ENCODE results near the gene TLE4.

TLE4 gene

GRCh38 chr9:79759460-79759859 lies 187.7 kb downstream of the TLE4 start:
- H3K4me1 Mint-ChIP-seq = no peaks in the 10 kb centered on the region
- H3K36me3 Mint-ChIP-seq (ENCODE audit: low read depth) = no peaks in the 10 kb centered on the region
- H3K27ac Mint-ChIP-seq = no peak overlapping the region
- H3K27me3 Mint-ChIP-seq (ENCODE audit: low read depth, poor library complexity) = peaks cover 11% of the 10 kb centered on the region
- H3K9me3 Mint-ChIP-seq = peaks cover 8% of the 10 kb centered on the region
- no peak for DNase-seq
- no peak for TF ChIP-seq CTCF (IDR thresholded peaks at IDR 0.05)
- no peak overlapping the region for H3K4me3 Mint-ChIP-seq

GRCh38 chr9:79762070-79762469 lies 190.3 kb downstream of the TLE4 start:
- H3K4me1 Mint-ChIP-seq = peaks cover 5% of the 10 kb centered on the region
- no peak for TF ChIP-seq CTCF (IDR thresholded peaks at IDR 0.05)
- no peak overlapping the region for H3K4me3 Mint-ChIP-seq
- no peaks in the 10 kb centered on the region for H3K36me3 Mint-ChIP-seq (ENCODE audit: low read depth)
- no peak overlapping the region for H3K27ac Mint-ChIP-seq
- DNase-seq = no peak
- peaks cover 17% of the 10 kb centered on the region for H3K27me3 Mint-ChIP-seq (ENCODE audit: low read depth, poor library complexity)
- H3K9me3 Mint-ChIP-seq = peaks cover 8% of the 10 kb centered on the region

DNA sequence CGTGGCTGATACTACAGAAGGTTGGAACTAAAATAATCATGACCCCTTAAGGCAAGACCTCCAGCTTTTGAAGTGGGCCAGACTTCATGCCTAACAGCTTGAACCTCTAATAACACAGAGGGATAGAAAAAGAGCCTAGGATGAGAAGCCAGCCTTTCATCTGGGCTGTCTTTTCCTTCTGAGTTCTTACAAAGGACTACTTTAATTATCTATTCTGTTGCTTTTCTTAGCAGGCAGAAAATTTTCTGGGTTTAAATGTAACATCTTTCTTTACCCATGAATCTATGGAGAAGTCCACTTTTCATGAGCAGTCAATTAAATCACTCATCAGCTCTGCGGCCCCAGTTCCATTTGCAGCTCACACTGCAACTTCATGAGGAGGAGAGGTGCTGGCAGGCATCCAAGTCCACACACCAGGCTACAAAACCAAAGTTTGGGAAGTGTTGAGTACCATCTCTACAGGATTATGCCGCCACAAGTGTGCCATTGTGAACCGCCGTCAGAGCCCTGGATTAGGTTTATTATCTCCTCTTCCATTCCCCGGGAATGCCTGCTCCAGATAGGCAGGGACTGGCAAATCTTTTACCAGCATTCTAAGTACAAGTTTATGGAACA lies 192.0 kb downstream of the TLE4 start:
- peaks cover 19% of the 10 kb centered on the region for H3K27me3 Mint-ChIP-seq (ENCODE audit: low read depth, poor library complexity)
- no peaks in the 10 kb centered on the region for H3K36me3 Mint-ChIP-seq (ENCODE audit: low read depth)
- H3K4me3 Mint-ChIP-seq = no peak overlapping the region
- peaks cover 4% of the 10 kb centered on the region for H3K9me3 Mint-ChIP-seq
- DNase-seq = no peak
- no peak for TF ChIP-seq CTCF (IDR thresholded peaks at IDR 0.05)
- H3K27ac Mint-ChIP-seq = no peak overlapping the region
- peaks cover 14% of the 10 kb centered on the region for H3K4me1 Mint-ChIP-seq

- Mint-ChIP-seq H3K27ac (peak overlapping the region; percentile 41), H3K9me3 (no peaks in the 10 kb centered on the region), H3K4me3 (no peak overlapping the region), H3K36me3 (ENCODE audit: low read depth) (no peaks in the 10 kb centered on the region), H3K4me1 (peaks cover 16% of the 10 kb centered on the region), H3K27me3 (ENCODE audit: low read depth, poor library complexity) (peaks cover 19% of the 10 kb centered on the region)
- no peak for DNase-seq
- TF ChIP-seq CTCF (IDR thresholded peaks at IDR 0.05) = no peak
Observed at GRCh38 chr9:79764374-79764773, 192.6 kb downstream of the TLE4 start.

DNA sequence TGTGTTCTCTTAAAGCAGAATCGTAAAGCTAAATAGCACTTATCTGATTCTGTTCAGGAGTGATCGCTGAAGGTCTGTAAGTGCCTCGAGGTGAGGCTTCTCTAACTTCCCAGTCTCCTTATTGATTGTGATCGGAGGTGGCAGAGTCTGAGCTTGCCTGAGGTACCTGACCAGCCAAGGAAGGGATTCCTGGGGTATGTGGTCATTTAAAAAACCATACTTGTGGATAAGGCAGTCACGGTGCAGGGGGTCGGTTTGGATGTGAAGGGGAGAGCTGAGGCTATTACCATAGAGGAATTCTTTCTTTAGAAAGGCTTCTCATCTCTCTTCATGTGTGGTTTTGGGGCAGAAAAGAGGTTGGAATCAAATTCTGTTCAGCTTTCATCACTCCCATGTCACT lies 193.7 kb downstream of the TLE4 start:
- Mint-ChIP-seq H3K4me1 (peaks cover 16% of the 10 kb centered on the region), H3K4me3 (no peak overlapping the region), H3K9me3 (no peaks in the 10 kb centered on the region), H3K36me3 (ENCODE audit: low read depth) (no peaks in the 10 kb centered on the region), H3K27ac (no peak overlapping the region), H3K27me3 (ENCODE audit: low read depth, poor library complexity) (peaks cover 14% of the 10 kb centered on the region)
- no peak for DNase-seq
- TF ChIP-seq CTCF (IDR thresholded peaks at IDR 0.05) = no peak

DNA sequence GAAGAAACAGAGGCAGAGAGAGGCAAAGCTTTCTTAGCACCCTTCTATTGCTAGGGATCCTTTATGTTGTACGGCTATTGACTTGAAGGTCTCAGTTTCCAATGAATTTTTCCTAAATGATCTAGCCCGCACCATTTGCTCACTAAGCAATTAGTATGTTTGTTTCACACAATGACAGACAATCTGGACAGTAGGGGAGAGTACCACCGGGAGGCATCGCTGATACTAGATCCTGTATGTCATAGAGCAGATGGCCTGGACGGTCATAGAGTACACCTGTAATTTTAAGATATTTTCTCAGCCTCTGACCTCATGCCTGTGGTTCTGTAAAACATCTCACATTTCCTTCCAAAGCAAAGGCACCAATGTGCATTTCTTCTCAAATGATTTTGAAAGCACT lies 194.3 kb downstream of the TLE4 start:
- Mint-ChIP-seq H3K9me3 (no peaks in the 10 kb centered on the region), H3K4me3 (no peak overlapping the region), H3K4me1 (peaks cover 16% of the 10 kb centered on the region), H3K27me3 (ENCODE audit: low read depth, poor library complexity) (peaks cover 14% of the 10 kb centered on the region), H3K27ac (no peak overlapping the region), H3K36me3 (ENCODE audit: low read depth) (no peaks in the 10 kb centered on the region)
- no peak for TF ChIP-seq CTCF (IDR thresholded peaks at IDR 0.05)
- DNase-seq = no peak

Measured in nephron progenitor cell (in vitro differentiated cells).